NCI-H345 treated with DMSO at 0.1 percent for 48 hours (cell line): ENCODE measurements around the gene MYH16.
"Not testable (repeated sequence)": the region's sequence is repeated elsewhere in the genome, so short reads cannot be mapped to it uniquely, and the experiment has no call there.

Experiments used
- DNase-seq: peaks from one replicate; lab custom pipeline; 2025; ENCODE audit not compliant: unreplicated experiment; lab: John Stamatoyannopoulos, UW

The MYH16 gene

GRCh38 chr7:99272476-99273045 lies at the start of gene MYH16:
MYH16 (plus strand) TSS chr7:99272839.
- DNase-seq = no peak

- not testable (repeated sequence) for DNase-seq
These were observed 48.3 kb upstream of the MYH16 start for GRCh38 chr7:99224263-99224898.

GRCh38 chr7:99224899-99225265 lies 47.8 kb upstream of the MYH16 start:
- DNase-seq = no peak

GRCh38 chr7:99229234-99229633 lies 43.4 kb upstream of the MYH16 start:
- no peak for DNase-seq

- DNase-seq = no peak
These were observed 40.4 kb upstream of the MYH16 start for GRCh38 chr7:99232082-99232770.

- not testable (repeated sequence) for DNase-seq
These were observed 39.7 kb upstream of the MYH16 start for GRCh38 chr7:99232955-99233354.

- no peak for DNase-seq
These were observed 38.5 kb upstream of the MYH16 start for GRCh38 chr7:99234185-99234584.

- DNase-seq = no peak
These were observed 36.7 kb upstream of the MYH16 start for GRCh38 chr7:99235925-99236324.

- DNase-seq = not testable (repeated sequence)
These were observed 34.8 kb upstream of the MYH16 start for GRCh38 chr7:99237876-99238275.

GRCh38 chr7:99238558-99239341 lies 33.9 kb upstream of the MYH16 start:
- DNase-seq = no peak

- DNase-seq = no peak
These were observed 30.0 kb upstream of the MYH16 start for GRCh38 chr7:99242682-99243081.

- no peak for DNase-seq
These were observed 28.8 kb upstream of the MYH16 start for GRCh38 chr7:99243751-99244337.

GRCh38 chr7:99244939-99245338 lies 27.7 kb upstream of the MYH16 start:
- DNase-seq = no peak

- DNase-seq = no peak
These were observed 24.1 kb upstream of the MYH16 start for GRCh38 chr7:99248391-99249095.

GRCh38 chr7:99249985-99250575 lies 22.6 kb upstream of the MYH16 start:
- no peak for DNase-seq

GRCh38 chr7:99252166-99252895 lies 20.3 kb upstream of the MYH16 start:
- DNase-seq = no peak

GRCh38 chr7:99253369-99253768 lies 19.3 kb upstream of the MYH16 start:
- no peak for DNase-seq

GRCh38 chr7:99254390-99254789 lies 18.2 kb upstream of the MYH16 start:
- no peak for DNase-seq

- no peak for DNase-seq
These were observed 17.2 kb upstream of the MYH16 start for GRCh38 chr7:99255463-99255862.

- no peak for DNase-seq
These were observed 15.6 kb upstream of the MYH16 start for GRCh38 chr7:99257065-99257464.
